GM23338 (cell line): ENCODE data around the gene SIRT1. TPM values are rescaled to one million over a fixed set of nuclear protein-coding genes. Genes with fewer than 3 reads are reported as not detected.
A peak's percentile ranks its signal among the peaks of the same experiment; 100 is the strongest.

ENCODE experiments used
- ATAC-seq: fragments of 200-7000 bp; cut with Tn5 transposase; 3 replicates; pipeline ENCODE4 v1.9.1; 2020
- DNase-seq: peaks from one replicate; pipeline ENCODE4 v3.0.0-alpha.2; 2015; ENCODE audit warnings: low spot score
- H2AFZ ChIP-seq: fragments of 200-600 bp; sonication (generic); 2 replicates; pipeline ENCODE4 v1.8.0; 2016; ENCODE audit warnings: antibody characterized with exemption, mild to moderate bottlenecking, moderate library complexity
- H3F3A ChIP-seq: fragments of 200-600 bp; sonication (generic); replicated peaks from 2 replicates; pipeline ENCODE4 v1.8.0; 2017; ENCODE audit warnings: antibody characterized with exemption, mixed run types, low read depth
- H3K27ac ChIP-seq: fragments of 200-600 bp; sonication (generic); 2 replicates; pipeline ENCODE4 v1.6.1; 2016; ENCODE audit warnings: low read depth
- H3K27me3 ChIP-seq: fragments of 200-600 bp; sonication (generic); 2 replicates; pipeline ENCODE4 v1.8.0; 2016; ENCODE audit warnings: mild to moderate bottlenecking, mixed run types, moderate library complexity; ENCODE audit not compliant: insufficient read depth
- H3K36me3 ChIP-seq: fragments of 200-600 bp; sonication (generic); 2 replicates; pipeline ENCODE4 v1.8.0; 2016; ENCODE audit warnings: mild to moderate bottlenecking; ENCODE audit not compliant: insufficient read depth
- H3K4me1 ChIP-seq: fragments of 200-600 bp; sonication (generic); 2 replicates; pipeline ENCODE4 v1.8.0; 2016; ENCODE audit warnings: mild to moderate bottlenecking, moderate library complexity; ENCODE audit not compliant: insufficient read depth
- H3K4me2 ChIP-seq: fragments of 200-600 bp; sonication (generic); 2 replicates; pipeline ENCODE4 v1.7.1; 2017; ENCODE audit warnings: mixed run types
- H3K4me3 ChIP-seq: fragments of 200-600 bp; sonication (generic); 2 replicates; pipeline ENCODE4 v1.6.1; 2016; ENCODE audit warnings: mixed run types
- H3K79me2 ChIP-seq: fragments of 200-600 bp; sonication (generic); replicated peaks from 2 replicates; pipeline ENCODE4 v1.8.0; 2017; ENCODE audit warnings: mild to moderate bottlenecking; ENCODE audit not compliant: insufficient read depth
- H3K9me2 ChIP-seq: fragments of 200-600 bp; sonication (generic); 2 replicates; pipeline ENCODE4 v1.8.0; 2017; ENCODE audit not compliant: insufficient read depth
- H4K20me1 ChIP-seq: fragments of 200-600 bp; sonication (generic); replicated peaks from 2 replicates; pipeline ENCODE4 v1.8.0; 2017; ENCODE audit warnings: mild to moderate bottlenecking; ENCODE audit not compliant: insufficient read depth
- H3K27ac Mint-ChIP-seq: 2 replicates; pipeline ENCODE4 v1.8.0; 2020; ENCODE audit warnings: inconsistent platforms, mild to moderate bottlenecking, moderate library complexity, mixed read lengths
- H3K27me3 Mint-ChIP-seq: 3 replicates; pipeline ENCODE4 v1.8.0; 2022; ENCODE audit warnings: low read depth, mild to moderate bottlenecking, moderate library complexity, mixed read lengths, inconsistent platforms; ENCODE audit not compliant: insufficient read depth, poor library complexity
- H3K36me3 Mint-ChIP-seq: 3 replicates; pipeline ENCODE4 v1.8.0; 2021; ENCODE audit warnings: low read depth, mild to moderate bottlenecking, inconsistent platforms, moderate library complexity, mixed read lengths
- H3K4me1 Mint-ChIP-seq: 3 replicates; pipeline ENCODE4 v1.8.0; 2020; ENCODE audit warnings: mild to moderate bottlenecking, inconsistent platforms, mixed read lengths
- H3K4me3 Mint-ChIP-seq: 3 replicates; pipeline ENCODE4 v1.8.0; 2021; ENCODE audit warnings: moderate library complexity, mild to moderate bottlenecking, inconsistent platforms, mixed read lengths
- H3K9me3 Mint-ChIP-seq: 3 replicates; pipeline ENCODE4 v1.8.0; 2020; ENCODE audit warnings: moderate library complexity, mild to moderate bottlenecking, inconsistent platforms, mixed read lengths
- CREB1 ChIP-seq: fragments of 250-450 bp; sonication (Bioruptor Pico); IDR thresholded peaks from 2 replicates; pipeline ENCODE4 v1.5.0; 2020; ENCODE audit warnings: low read depth, mild to moderate bottlenecking, moderate library complexity
- EZH2phosphoT487 ChIP-seq: fragments of 200-600 bp; sonication (generic); IDR thresholded peaks from one replicate; pipeline ENCODE4 v1.8.1; 2018; ENCODE audit warnings: antibody characterized with exemption; ENCODE audit not compliant: unreplicated experiment
- NANOG ChIP-seq: IDR thresholded peaks from 2 replicates; pipeline ENCODE4 v1.6.1; 2016; ENCODE audit warnings: antibody characterized with exemption, borderline replicate concordance
- STAT1 ChIP-seq: IDR thresholded peaks from one replicate; pipeline ENCODE4 v1.6.1; 2016; ENCODE audit warnings: antibody characterized with exemption; ENCODE audit not compliant: unreplicated experiment
- ZNF331 ChIP-seq: fragments of 250-450 bp; sonication (Bioruptor Pico); IDR thresholded peaks from 2 replicates; pipeline ENCODE4 v1.5.0; 2020; ENCODE audit warnings: low read depth, mild to moderate bottlenecking, moderate library complexity
- polyA plus RNA-seq: library from polyadenylated mRNA; unstranded; fragments of >200 nt; fragmentation: Nextera tagmentation; extraction: Ambion mirVana; gene quantifications from 2 replicates; pipeline ENCODE4 v1.2.1, GENCODE V29; 2016
- total RNA-seq: library from RNA; depleted of rRNA; stranded (reverse); fragments of >200 nt; shearing (Covaris generic); gene quantifications from 2 replicates; pipeline ENCODE4 v1.2.3, GENCODE V29; 2014
- TF ChIP-seq, protein P1 (sequence below): IDR thresholded peaks from one replicate; pipeline ENCODE4 v1.6.1; 2018; ENCODE audit warnings: antibody characterized with exemption; ENCODE audit not compliant: unreplicated experiment
- TF ChIP-seq, protein P2 (sequence below), 2 experiments: fragments of 200-600 bp in 1 of 2; sonication (generic) in 1 of 2; conservative IDR thresholded peaks; 2 replicates each; pipeline versions ENCODE4 v1.5.1 to v1.6.1; 2016 to 2017; ENCODE audit warnings: antibody characterized with exemption in 2 of 2, low read depth in 2 of 2, mild to moderate bottlenecking in 2 of 2, moderate library complexity in 1 of 2
- TF ChIP-seq, protein P3 (sequence below): fragments of 250-450 bp; sonication (Bioruptor Pico); IDR thresholded peaks from 2 replicates; pipeline ENCODE4 v1.5.0; 2020; ENCODE audit warnings: mild to moderate bottlenecking, moderate library complexity

Gene SIRT1
- total and polyA plus RNA-seq, 2 experiments from 2014 or later, result 35.9 to 61.6 TPM

GRCh38 chr10:67852761-67853160 lies 31.7 kb upstream of the SIRT1 start:
- DNase-seq, result no peak
- Histone ChIP-seq H3K4me2 (no peak overlapping the region), H3K4me1 (peaks cover 16% of the 10 kb centered on the region), H3K27ac (no peak overlapping the region), H3K4me3 (no peak overlapping the region), H3K9me2 (no peaks in the 10 kb centered on the region), H3K79me2 (no peaks in the 10 kb centered on the region), H3K27me3 (no peaks in the 10 kb centered on the region), H2AFZ (no peak overlapping the region), H3K36me3 (no peaks in the 10 kb centered on the region), H4K20me1 (no peaks in the 10 kb centered on the region), H3F3A (0 out of 2 replicates have a peak, but pooled peaks cover 3% of the 10 kb centered on the region)
- Mint-ChIP-seq H3K4me1 (peaks cover 7% of the 10 kb centered on the region), H3K4me3 (no peak overlapping the region), H3K36me3 (no peaks in the 10 kb centered on the region), H3K27ac (no peak overlapping the region), H3K9me3 (no peaks in the 10 kb centered on the region; the same call in 2 of the 3 replicates), H3K27me3 (peaks cover 3% of the 10 kb centered on the region)
- TF ChIP-seq, protein P1, sequence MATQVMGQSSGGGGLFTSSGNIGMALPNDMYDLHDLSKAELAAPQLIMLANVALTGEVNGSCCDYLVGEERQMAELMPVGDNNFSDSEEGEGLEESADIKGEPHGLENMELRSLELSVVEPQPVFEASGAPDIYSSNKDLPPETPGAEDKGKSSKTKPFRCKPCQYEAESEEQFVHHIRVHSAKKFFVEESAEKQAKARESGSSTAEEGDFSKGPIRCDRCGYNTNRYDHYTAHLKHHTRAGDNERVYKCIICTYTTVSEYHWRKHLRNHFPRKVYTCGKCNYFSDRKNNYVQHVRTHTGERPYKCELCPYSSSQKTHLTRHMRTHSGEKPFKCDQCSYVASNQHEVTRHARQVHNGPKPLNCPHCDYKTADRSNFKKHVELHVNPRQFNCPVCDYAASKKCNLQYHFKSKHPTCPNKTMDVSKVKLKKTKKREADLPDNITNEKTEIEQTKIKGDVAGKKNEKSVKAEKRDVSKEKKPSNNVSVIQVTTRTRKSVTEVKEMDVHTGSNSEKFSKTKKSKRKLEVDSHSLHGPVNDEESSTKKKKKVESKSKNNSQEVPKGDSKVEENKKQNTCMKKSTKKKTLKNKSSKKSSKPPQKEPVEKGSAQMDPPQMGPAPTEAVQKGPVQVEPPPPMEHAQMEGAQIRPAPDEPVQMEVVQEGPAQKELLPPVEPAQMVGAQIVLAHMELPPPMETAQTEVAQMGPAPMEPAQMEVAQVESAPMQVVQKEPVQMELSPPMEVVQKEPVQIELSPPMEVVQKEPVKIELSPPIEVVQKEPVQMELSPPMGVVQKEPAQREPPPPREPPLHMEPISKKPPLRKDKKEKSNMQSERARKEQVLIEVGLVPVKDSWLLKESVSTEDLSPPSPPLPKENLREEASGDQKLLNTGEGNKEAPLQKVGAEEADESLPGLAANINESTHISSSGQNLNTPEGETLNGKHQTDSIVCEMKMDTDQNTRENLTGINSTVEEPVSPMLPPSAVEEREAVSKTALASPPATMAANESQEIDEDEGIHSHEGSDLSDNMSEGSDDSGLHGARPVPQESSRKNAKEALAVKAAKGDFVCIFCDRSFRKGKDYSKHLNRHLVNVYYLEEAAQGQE, result no peak
- no peak for TF ChIP-seq ZNF331
- TF ChIP-seq, protein P2, sequence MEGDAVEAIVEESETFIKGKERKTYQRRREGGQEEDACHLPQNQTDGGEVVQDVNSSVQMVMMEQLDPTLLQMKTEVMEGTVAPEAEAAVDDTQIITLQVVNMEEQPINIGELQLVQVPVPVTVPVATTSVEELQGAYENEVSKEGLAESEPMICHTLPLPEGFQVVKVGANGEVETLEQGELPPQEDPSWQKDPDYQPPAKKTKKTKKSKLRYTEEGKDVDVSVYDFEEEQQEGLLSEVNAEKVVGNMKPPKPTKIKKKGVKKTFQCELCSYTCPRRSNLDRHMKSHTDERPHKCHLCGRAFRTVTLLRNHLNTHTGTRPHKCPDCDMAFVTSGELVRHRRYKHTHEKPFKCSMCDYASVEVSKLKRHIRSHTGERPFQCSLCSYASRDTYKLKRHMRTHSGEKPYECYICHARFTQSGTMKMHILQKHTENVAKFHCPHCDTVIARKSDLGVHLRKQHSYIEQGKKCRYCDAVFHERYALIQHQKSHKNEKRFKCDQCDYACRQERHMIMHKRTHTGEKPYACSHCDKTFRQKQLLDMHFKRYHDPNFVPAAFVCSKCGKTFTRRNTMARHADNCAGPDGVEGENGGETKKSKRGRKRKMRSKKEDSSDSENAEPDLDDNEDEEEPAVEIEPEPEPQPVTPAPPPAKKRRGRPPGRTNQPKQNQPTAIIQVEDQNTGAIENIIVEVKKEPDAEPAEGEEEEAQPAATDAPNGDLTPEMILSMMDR (conservative IDR thresholded peaks at IDR 0.05; ENCODE audit: low read depth in 2 of 2), result 0 out of 4 replicates have a peak, but pooled peaks of 1 of the 2 experiments have one; percentile 2
- ATAC-seq, result no peak

- Histone ChIP-seq H3K4me2 (no peak overlapping the region), H3K27me3 (no peaks in the 10 kb centered on the region), H3K36me3 (no peaks in the 10 kb centered on the region), H3K4me3 (no peak overlapping the region), H3K9me2 (no peaks in the 10 kb centered on the region), H4K20me1 (no peaks in the 10 kb centered on the region), H2AFZ (no peak overlapping the region), H3F3A (0 out of 2 replicates have a peak, but pooled peaks cover 3% of the 10 kb centered on the region), H3K79me2 (no peaks in the 10 kb centered on the region; the same call in 1 of the 2 replicates), H3K27ac (no peak overlapping the region), H3K4me1 (peaks cover 16% of the 10 kb centered on the region)
- no peak for ATAC-seq
- Mint-ChIP-seq H3K4me1 (peaks cover 7% of the 10 kb centered on the region), H3K27ac (no peak overlapping the region), H3K27me3 (peaks cover 3% of the 10 kb centered on the region), H3K4me3 (no peak overlapping the region), H3K9me3 (no peaks in the 10 kb centered on the region; the same call in 2 of the 3 replicates), H3K36me3 (no peaks in the 10 kb centered on the region)
- no peak for DNase-seq
- TF ChIP-seq NANOG (no peak), ZNF331 (no peak), STAT1 (no peak), CREB1 (CRISPR knock-in tag) (no peak), EZH2phosphoT487 (no peak)
- TF ChIP-seq, protein P3, sequence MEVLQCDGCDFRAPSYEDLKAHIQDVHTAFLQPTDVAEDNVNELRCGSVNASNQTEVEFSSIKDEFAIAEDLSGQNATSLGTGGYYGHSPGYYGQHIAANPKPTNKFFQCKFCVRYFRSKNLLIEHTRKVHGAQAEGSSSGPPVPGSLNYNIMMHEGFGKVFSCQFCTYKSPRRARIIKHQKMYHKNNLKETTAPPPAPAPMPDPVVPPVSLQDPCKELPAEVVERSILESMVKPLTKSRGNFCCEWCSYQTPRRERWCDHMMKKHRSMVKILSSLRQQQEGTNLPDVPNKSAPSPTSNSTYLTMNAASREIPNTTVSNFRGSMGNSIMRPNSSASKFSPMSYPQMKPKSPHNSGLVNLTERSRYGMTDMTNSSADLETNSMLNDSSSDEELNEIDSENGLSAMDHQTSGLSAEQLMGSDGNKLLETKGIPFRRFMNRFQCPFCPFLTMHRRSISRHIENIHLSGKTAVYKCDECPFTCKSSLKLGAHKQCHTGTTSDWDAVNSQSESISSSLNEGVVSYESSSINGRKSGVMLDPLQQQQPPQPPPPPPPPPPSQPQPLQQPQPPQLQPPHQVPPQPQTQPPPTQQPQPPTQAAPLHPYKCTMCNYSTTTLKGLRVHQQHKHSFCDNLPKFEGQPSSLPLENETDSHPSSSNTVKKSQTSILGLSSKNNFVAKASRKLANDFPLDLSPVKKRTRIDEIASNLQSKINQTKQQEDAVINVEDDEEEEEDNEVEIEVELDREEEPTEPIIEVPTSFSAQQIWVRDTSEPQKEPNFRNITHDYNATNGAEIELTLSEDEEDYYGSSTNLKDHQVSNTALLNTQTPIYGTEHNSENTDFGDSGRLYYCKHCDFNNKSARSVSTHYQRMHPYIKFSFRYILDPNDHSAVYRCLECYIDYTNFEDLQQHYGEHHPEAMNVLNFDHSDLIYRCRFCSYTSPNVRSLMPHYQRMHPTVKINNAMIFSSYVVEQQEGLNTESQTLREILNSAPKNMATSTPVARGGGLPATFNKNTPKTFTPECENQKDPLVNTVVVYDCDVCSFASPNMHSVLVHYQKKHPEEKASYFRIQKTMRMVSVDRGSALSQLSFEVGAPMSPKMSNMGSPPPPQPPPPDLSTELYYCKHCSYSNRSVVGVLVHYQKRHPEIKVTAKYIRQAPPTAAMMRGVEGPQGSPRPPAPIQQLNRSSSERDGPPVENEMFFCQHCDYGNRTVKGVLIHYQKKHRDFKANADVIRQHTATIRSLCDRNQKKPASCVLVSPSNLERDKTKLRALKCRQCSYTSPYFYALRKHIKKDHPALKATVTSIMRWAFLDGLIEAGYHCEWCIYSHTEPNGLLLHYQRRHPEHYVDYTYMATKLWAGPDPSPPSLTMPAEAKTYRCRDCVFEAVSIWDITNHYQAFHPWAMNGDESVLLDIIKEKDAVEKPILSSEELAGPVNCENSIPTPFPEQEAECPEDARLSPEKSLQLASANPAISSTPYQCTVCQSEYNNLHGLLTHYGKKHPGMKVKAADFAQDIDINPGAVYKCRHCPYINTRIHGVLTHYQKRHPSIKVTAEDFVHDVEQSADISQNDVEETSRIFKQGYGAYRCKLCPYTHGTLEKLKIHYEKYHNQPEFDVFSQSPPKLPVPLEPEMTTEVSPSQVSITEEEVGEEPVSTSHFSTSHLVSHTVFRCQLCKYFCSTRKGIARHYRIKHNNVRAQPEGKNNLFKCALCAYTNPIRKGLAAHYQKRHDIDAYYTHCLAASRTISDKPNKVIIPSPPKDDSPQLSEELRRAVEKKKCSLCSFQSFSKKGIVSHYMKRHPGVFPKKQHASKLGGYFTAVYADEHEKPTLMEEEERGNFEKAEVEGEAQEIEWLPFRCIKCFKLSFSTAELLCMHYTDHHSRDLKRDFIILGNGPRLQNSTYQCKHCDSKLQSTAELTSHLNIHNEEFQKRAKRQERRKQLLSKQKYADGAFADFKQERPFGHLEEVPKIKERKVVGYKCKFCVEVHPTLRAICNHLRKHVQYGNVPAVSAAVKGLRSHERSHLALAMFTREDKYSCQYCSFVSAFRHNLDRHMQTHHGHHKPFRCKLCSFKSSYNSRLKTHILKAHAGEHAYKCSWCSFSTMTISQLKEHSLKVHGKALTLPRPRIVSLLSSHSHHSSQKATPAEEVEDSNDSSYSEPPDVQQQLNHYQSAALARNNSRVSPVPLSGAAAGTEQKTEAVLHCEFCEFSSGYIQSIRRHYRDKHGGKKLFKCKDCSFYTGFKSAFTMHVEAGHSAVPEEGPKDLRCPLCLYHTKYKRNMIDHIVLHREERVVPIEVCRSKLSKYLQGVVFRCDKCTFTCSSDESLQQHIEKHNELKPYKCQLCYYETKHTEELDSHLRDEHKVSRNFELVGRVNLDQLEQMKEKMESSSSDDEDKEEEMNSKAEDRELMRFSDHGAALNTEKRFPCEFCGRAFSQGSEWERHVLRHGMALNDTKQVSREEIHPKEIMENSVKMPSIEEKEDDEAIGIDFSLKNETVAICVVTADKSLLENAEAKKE, result no peak
These were observed 30.9 kb upstream of the SIRT1 start for GRCh38 chr10:67853512-67853911.
